Activated CD4-positive, alpha-beta T cell treated with anti-CD3 and anti-CD28 coated beads for 36 hours (primary cell): Measurements from ENCODE around the gene ZNF735. TPM values are rescaled to one million over a fixed set of nuclear protein-coding genes. Genes with fewer than 3 reads are reported as not detected.
"Not testable (repeated sequence)": the region's sequence is repeated elsewhere in the genome, so short reads cannot be mapped to it uniquely, and the experiment has no call there.

ENCODE experiments used
- ATAC-seq: fragments of 200-7000 bp; cut with Tn5 transposase; one replicate; pipeline ENCODE4 v1.10.0; 2021; ENCODE audit warnings: mild to moderate bottlenecking, moderate library complexity
- CTCF ChIA-PET: fragments of 350-600 bp; sonication (Branson Sonifier 250); formaldehyde crosslinking; loops from one replicate; lab custom pipeline; 2021; ENCODE audit warnings: antibody characterized with exemption; lab: Charles Lee
- POLR2A ChIA-PET: fragments of 350-600 bp; sonication (Branson Sonifier 250); formaldehyde crosslinking; loops from one replicate; lab custom pipeline; 2021; ENCODE audit warnings: antibody characterized with exemption, inconsistent platforms; lab: Charles Lee
- DNase-seq: peaks from one replicate; pipeline ENCODE4 v3.0.0-alpha.2; 2020
- H3K27ac Mint-ChIP-seq: one replicate; pipeline ENCODE4 v1.8.0; 2021; ENCODE audit warnings: mixed read lengths
- H3K27me3 Mint-ChIP-seq: one replicate; pipeline ENCODE4 v1.8.0; 2021; ENCODE audit warnings: mixed read lengths
- H3K36me3 Mint-ChIP-seq: one replicate; pipeline ENCODE4 v1.8.0; 2021; ENCODE audit warnings: low read depth, mixed read lengths
- H3K4me1 Mint-ChIP-seq: one replicate; pipeline ENCODE4 v1.8.0; 2021; ENCODE audit warnings: mixed read lengths
- H3K4me3 Mint-ChIP-seq: one replicate; pipeline ENCODE4 v1.8.0; 2021; ENCODE audit warnings: mild to moderate bottlenecking, moderate library complexity, mixed read lengths
- H3K9me3 Mint-ChIP-seq: one replicate; pipeline ENCODE4 v1.8.0; 2021; ENCODE audit warnings: low read depth, mixed read lengths
- intact Hi-C, 2 experiments: fragments of 100-400 bp; cut with DNase I in 1 of 2; cut with micrococcal nuclease in 1 of 2; formaldehyde crosslinking; loops; one replicate each; pipeline versions ENCODE4 v1.14.2 to v1.15.1; 2022 to 2024; cut with DNase I, micrococcal nuclease
- total RNA-seq, 2 experiments: library from RNA; stranded (reverse); gene quantifications; one replicate each; pipeline ENCODE4 v1.2.3, GENCODE V29; 2021

Gene ZNF735
- not detected for total RNA-seq

- H3K36me3 Mint-ChIP-seq = no peaks in the 10 kb centered on the region
- no peak within 1 kb of the TSS for H3K4me3 Mint-ChIP-seq
- DNase-seq = no peak
- ChIA-PET POLR2A (no interaction called here), CTCF (no interaction called here)
- intact Hi-C loops = no loop called here
- no peak within 1 kb of the TSS for H3K27ac Mint-ChIP-seq
- no peaks in the 10 kb centered on the region for H3K27me3 Mint-ChIP-seq
- H3K4me1 Mint-ChIP-seq = no peaks in the 10 kb centered on the region
- H3K9me3 Mint-ChIP-seq = peaks cover 18% of the 10 kb centered on the region
- ATAC-seq = no peak
Observed at GRCh38 chr7:64206903-64207302, at the start of gene ZNF735. Gene ZNF735 (plus strand): TSS chr7:64207203. CDS start chr7:64207203, 0 bp downstream.

GRCh38 chr7:64170974-64171373, 36.0 kb upstream of the ZNF735 start:
- H3K27me3 Mint-ChIP-seq, intact Hi-C loops, CTCF ChIA-PET, POLR2A ChIA-PET, H3K4me3 Mint-ChIP-seq, H3K4me1 Mint-ChIP-seq, ATAC-seq, H3K27ac Mint-ChIP-seq, DNase-seq, H3K36me3 Mint-ChIP-seq: not testable (repeated sequence)
- H3K9me3 Mint-ChIP-seq = peaks cover 20% of the 10 kb centered on the region

- Mint-ChIP-seq H3K4me1 (no peaks in the 10 kb centered on the region), H3K27me3 (no peaks in the 10 kb centered on the region), H3K36me3 (no peaks in the 10 kb centered on the region), H3K4me3 (no peak overlapping the region), H3K27ac (no peak overlapping the region), H3K9me3 (peaks cover 17% of the 10 kb centered on the region)
- DNase-seq (no peak), ATAC-seq (no peak)
- intact Hi-C loops = no loop called here
- ChIA-PET CTCF (no interaction called here), POLR2A (no interaction called here)
Observed at GRCh38 chr7:64174328-64174727, 32.7 kb upstream of the ZNF735 start.

GRCh38 chr7:64174941-64175340, 32.1 kb upstream of the ZNF735 start:
- ChIA-PET POLR2A (no interaction called here), CTCF (no interaction called here)
- H3K9me3 Mint-ChIP-seq = peaks cover 19% of the 10 kb centered on the region
- peaks cover under 1% of the 10 kb centered on the region for H3K27me3 Mint-ChIP-seq
- H3K4me3 Mint-ChIP-seq = no peak overlapping the region
- H3K36me3 Mint-ChIP-seq = no peaks in the 10 kb centered on the region
- no peak for ATAC-seq
- peak; percentile 22 for DNase-seq
- intact Hi-C loops = no loop called here
- H3K4me1 Mint-ChIP-seq = no peaks in the 10 kb centered on the region
- no peak overlapping the region for H3K27ac Mint-ChIP-seq

GRCh38 chr7:64180989-64181388, 26.0 kb upstream of the ZNF735 start:
- no peaks in the 10 kb centered on the region for H3K4me1 Mint-ChIP-seq
- ATAC-seq = peak; percentile 30
- H3K27me3 Mint-ChIP-seq = peaks cover 12% of the 10 kb centered on the region
- peak; percentile 40 for DNase-seq
- ChIA-PET POLR2A (no interaction called here), CTCF (interaction anchor here (0.6 to 0.8 kb wide), 2 partner anchors 439 to 449 kb away, joined by 3 to 4 read pairs; no protein-coding TSS in a partner anchor)
- H3K4me3 Mint-ChIP-seq = no peak overlapping the region
- intact Hi-C loops = loop anchor here in 1 of 2 experiments (1.0 kb wide), 1 partner anchor 438 kb away; no protein-coding TSS in a partner anchor
- H3K36me3 Mint-ChIP-seq = no peaks in the 10 kb centered on the region
- H3K27ac Mint-ChIP-seq = no peak overlapping the region
- peaks cover 7% of the 10 kb centered on the region for H3K9me3 Mint-ChIP-seq

GRCh38 chr7:64181586-64181985, 25.4 kb upstream of the ZNF735 start:
- Mint-ChIP-seq H3K9me3 (peaks cover 12% of the 10 kb centered on the region), H3K27ac (no peak overlapping the region), H3K4me3 (no peak overlapping the region), H3K27me3 (peaks cover 12% of the 10 kb centered on the region), H3K36me3 (no peaks in the 10 kb centered on the region), H3K4me1 (no peaks in the 10 kb centered on the region)
- ChIA-PET CTCF (interaction anchor here (0.7 kb wide), 1 partner anchor 302 kb away, joined by 3 read pairs; no protein-coding TSS in a partner anchor), POLR2A (no interaction called here)
- ATAC-seq (no peak), DNase-seq (no peak)
- intact Hi-C loops = loop anchor here in 1 of 2 experiments (1.0 kb wide), 1 partner anchor 438 kb away; no protein-coding TSS in a partner anchor

GRCh38 chr7:64182036-64182790, 24.8 kb upstream of the ZNF735 start:
- ATAC-seq (no peak), DNase-seq (no peak)
- peaks cover 12% of the 10 kb centered on the region for H3K27me3 Mint-ChIP-seq
- no peaks in the 10 kb centered on the region for H3K4me1 Mint-ChIP-seq
- H3K9me3 Mint-ChIP-seq = peaks cover 14% of the 10 kb centered on the region
- CTCF ChIA-PET = interaction anchor here (0.7 kb wide), 1 partner anchor 303 kb away, joined by 3 read pairs; no protein-coding TSS in a partner anchor
- no peak overlapping the region for H3K27ac Mint-ChIP-seq
- intact Hi-C loops = loop anchor here in 1 of 2 experiments (2.0 kb wide), 1 partner anchor 437 kb away; no protein-coding TSS in a partner anchor
- POLR2A ChIA-PET = no interaction called here
- no peak overlapping the region for H3K4me3 Mint-ChIP-seq
- H3K36me3 Mint-ChIP-seq = no peaks in the 10 kb centered on the region

GRCh38 chr7:64183126-64183742, 23.8 kb upstream of the ZNF735 start:
- DNase-seq = peak; percentile 63
- Mint-ChIP-seq H3K27ac (no peak overlapping the region), H3K27me3 (peaks cover 12% of the 10 kb centered on the region), H3K4me1 (no peaks in the 10 kb centered on the region), H3K4me3 (no peak overlapping the region), H3K36me3 (no peaks in the 10 kb centered on the region), H3K9me3 (peaks cover 16% of the 10 kb centered on the region)
- ChIA-PET CTCF (interaction anchor here (0.5 to 0.8 kb wide), 5 partner anchors 12 to 443 kb away, joined by 3 read pairs; no protein-coding TSS in a partner anchor), POLR2A (no interaction called here)
- intact Hi-C loops = loop anchor here in 1 of 2 experiments (1.0 to 2.0 kb wide), 2 partner anchors 436 to 442 kb away; no protein-coding TSS in a partner anchor
- no peak for ATAC-seq

- Mint-ChIP-seq H3K36me3 (no peaks in the 10 kb centered on the region), H3K27ac (no peak overlapping the region), H3K4me1 (no peaks in the 10 kb centered on the region), H3K9me3 (peaks cover 16% of the 10 kb centered on the region), H3K27me3 (peaks cover 12% of the 10 kb centered on the region), H3K4me3 (no peak overlapping the region)
- CTCF ChIA-PET = interaction anchor here (0.7 kb wide), 1 partner anchor 442 kb away, joined by 3 read pairs; no protein-coding TSS in a partner anchor
- ATAC-seq (no peak), DNase-seq (no peak)
- intact Hi-C loops = loop anchor here in 1 of 2 experiments (1.0 to 2.0 kb wide), 2 partner anchors 435 to 441 kb away; no protein-coding TSS in a partner anchor
- POLR2A ChIA-PET = no interaction called here
Observed at GRCh38 chr7:64183827-64184372, 23.1 kb upstream of the ZNF735 start.

- no peaks in the 10 kb centered on the region for H3K4me1 Mint-ChIP-seq
- no peaks in the 10 kb centered on the region for H3K36me3 Mint-ChIP-seq
- H3K27me3 Mint-ChIP-seq = peaks cover 12% of the 10 kb centered on the region
- no peak for DNase-seq
- ChIA-PET CTCF (no interaction called here), POLR2A (no interaction called here)
- ATAC-seq = no peak
- H3K4me3 Mint-ChIP-seq = no peak overlapping the region
- intact Hi-C loops = no loop called here
- H3K27ac Mint-ChIP-seq = no peak overlapping the region
- H3K9me3 Mint-ChIP-seq = peaks cover 20% of the 10 kb centered on the region
Observed at GRCh38 chr7:64184376-64184775, 22.6 kb upstream of the ZNF735 start.

- H3K4me1 Mint-ChIP-seq = no peaks in the 10 kb centered on the region
- H3K9me3 Mint-ChIP-seq = peaks cover 13% of the 10 kb centered on the region
- DNase-seq (no peak), ATAC-seq (no peak)
- H3K4me3 Mint-ChIP-seq = no peak overlapping the region
- no peak overlapping the region for H3K27ac Mint-ChIP-seq
- POLR2A ChIA-PET = no interaction called here
- H3K36me3 Mint-ChIP-seq = no peaks in the 10 kb centered on the region
- intact Hi-C loops = no loop called here
- CTCF ChIA-PET = no interaction called here
- H3K27me3 Mint-ChIP-seq = no peaks in the 10 kb centered on the region
Observed at GRCh38 chr7:64187408-64187807, 19.6 kb upstream of the ZNF735 start.
